ENCODE measurements around the gene RAB10.
"Not testable (repeated sequence)": the region's sequence is repeated elsewhere in the genome, so short reads cannot be mapped to it uniquely, and the experiment has no call there.

Gene RAB10

GRCh38 chr2:26095758-26096157 lies 61.9 kb downstream of the RAB10 start:
- H3K36me3 ChIP-seq (ENCODE audit: control insufficient read depth in 2 of 2, insufficient read depth in 2 of 2, low read length in 2 of 2), result peaks cover 0 to 4% of the 10 kb centered on the region in 2 donors
- H3K4me1 ChIP-seq (ENCODE audit: control insufficient read depth, insufficient read depth, low read length), result no peaks in the 10 kb centered on the region
- no peak overlapping the region for H3K27ac ChIP-seq (ENCODE audit: low read length)

GRCh38 chr2:26099933-26100332 lies 66.0 kb downstream of the RAB10 start:
- Histone ChIP-seq H3K4me1 (ENCODE audit: control insufficient read depth, insufficient read depth, low read length) (no peaks in the 10 kb centered on the region), H3K27me3 (ENCODE audit: control insufficient read depth in 1 of 2, insufficient read depth in 2 of 2, low read length in 2 of 2) (no peaks in the 10 kb centered on the region), H3K9me3 (ENCODE audit: control insufficient read depth in 2 of 2, low read length in 2 of 2) (no peaks in the 10 kb centered on the region), H3K36me3 (ENCODE audit: control insufficient read depth in 2 of 2, insufficient read depth in 2 of 2, low read length in 2 of 2) (peaks cover 0 to 2% of the 10 kb centered on the region in 2 donors), H3K27ac (ENCODE audit: low read length) (no peak overlapping the region), H3K9ac (ENCODE audit: low read length in 2 of 2) (no peak overlapping the region), H3K4me3 (ENCODE audit: low read length in 2 of 2) (no peak overlapping the region)

More at GRCh38 chr2:26095758-26096157, 61.9 kb downstream of the RAB10 start:
- H3K9ac ChIP-seq (ENCODE audit: low read length in 2 of 2), result no peak overlapping the region
- H3K4me3 ChIP-seq (ENCODE audit: low read length in 2 of 2), result no peak overlapping the region
- H3K9me3 ChIP-seq (ENCODE audit: control insufficient read depth in 2 of 2, low read length in 2 of 2), result no peaks in the 10 kb centered on the region
- H3K27me3 ChIP-seq (ENCODE audit: control insufficient read depth in 1 of 2, insufficient read depth in 2 of 2, low read length in 2 of 2), result no peaks in the 10 kb centered on the region

GRCh38 chr2:26100384-26100783 lies 66.5 kb downstream of the RAB10 start:
- Histone ChIP-seq H3K27me3 (ENCODE audit: control insufficient read depth in 1 of 2, insufficient read depth in 2 of 2, low read length in 2 of 2) (no peaks in the 10 kb centered on the region), H3K4me1 (ENCODE audit: control insufficient read depth, insufficient read depth, low read length) (no peaks in the 10 kb centered on the region), H3K27ac (ENCODE audit: low read length) (no peak overlapping the region), H3K9ac (ENCODE audit: low read length in 2 of 2) (no peak overlapping the region), H3K36me3 (ENCODE audit: control insufficient read depth in 2 of 2, insufficient read depth in 2 of 2, low read length in 2 of 2) (peaks cover 0 to 2% of the 10 kb centered on the region in 2 donors), H3K9me3 (ENCODE audit: control insufficient read depth in 2 of 2, low read length in 2 of 2) (no peaks in the 10 kb centered on the region), H3K4me3 (ENCODE audit: low read length in 2 of 2) (no peak overlapping the region)

- H3K9ac ChIP-seq (ENCODE audit: low read length in 2 of 2), result no peak overlapping the region
- H3K4me3 ChIP-seq (ENCODE audit: low read length in 2 of 2), result no peak overlapping the region
- no peaks in the 10 kb centered on the region for H3K4me1 ChIP-seq (ENCODE audit: control insufficient read depth, insufficient read depth, low read length)
- no peak overlapping the region for H3K27ac ChIP-seq (ENCODE audit: low read length)
- H3K27me3 ChIP-seq (ENCODE audit: control insufficient read depth in 1 of 2, insufficient read depth in 2 of 2, low read length in 2 of 2), result no peaks in the 10 kb centered on the region
- no peaks in the 10 kb centered on the region for H3K9me3 ChIP-seq (ENCODE audit: control insufficient read depth in 2 of 2, low read length in 2 of 2)
- H3K36me3 ChIP-seq (ENCODE audit: control insufficient read depth in 2 of 2, insufficient read depth in 2 of 2, low read length in 2 of 2), result peaks cover 0 to 2% of the 10 kb centered on the region in 2 donors
Measured at GRCh38 chr2:26103752-26104151, 69.9 kb downstream of the RAB10 start.

GRCh38 chr2:26108701-26109100 lies 74.8 kb downstream of the RAB10 start:
- H3K27me3 ChIP-seq (ENCODE audit: control insufficient read depth in 1 of 2, insufficient read depth in 2 of 2, low read length in 2 of 2); H3K9me3 ChIP-seq (ENCODE audit: control insufficient read depth in 2 of 2, low read length in 2 of 2); H3K27ac ChIP-seq (ENCODE audit: low read length); H3K4me1 ChIP-seq (ENCODE audit: control insufficient read depth, insufficient read depth, low read length); H3K4me3 ChIP-seq (ENCODE audit: low read length in 2 of 2); H3K9ac ChIP-seq (ENCODE audit: low read length in 2 of 2): not testable (repeated sequence)
- H3K36me3 ChIP-seq (ENCODE audit: control insufficient read depth in 2 of 2, insufficient read depth in 2 of 2, low read length in 2 of 2), result peaks cover 9 to 10% of the 10 kb centered on the region in 2 donors

GRCh38 chr2:26112201-26112600 lies 78.3 kb downstream of the RAB10 start:
- H3K36me3 ChIP-seq (ENCODE audit: control insufficient read depth in 2 of 2, insufficient read depth in 2 of 2, low read length in 2 of 2), result peaks cover 8 to 9% of the 10 kb centered on the region in 2 donors
- H3K27me3 ChIP-seq (ENCODE audit: control insufficient read depth in 1 of 2, insufficient read depth in 2 of 2, low read length in 2 of 2), result no peaks in the 10 kb centered on the region
- no peaks in the 10 kb centered on the region for H3K4me1 ChIP-seq (ENCODE audit: control insufficient read depth, insufficient read depth, low read length)
- H3K9me3 ChIP-seq (ENCODE audit: control insufficient read depth in 2 of 2, low read length in 2 of 2), result no peaks in the 10 kb centered on the region
- H3K9ac ChIP-seq (ENCODE audit: low read length in 2 of 2), result no peak overlapping the region
- no peak overlapping the region for H3K27ac ChIP-seq (ENCODE audit: low read length)
- H3K4me3 ChIP-seq (ENCODE audit: low read length in 2 of 2), result no peak overlapping the region

GRCh38 chr2:26114151-26114550 lies 80.3 kb downstream of the RAB10 start:
- H3K27me3 ChIP-seq (ENCODE audit: control insufficient read depth in 1 of 2, insufficient read depth in 2 of 2, low read length in 2 of 2), result no peaks in the 10 kb centered on the region
- H3K9me3 ChIP-seq (ENCODE audit: control insufficient read depth in 2 of 2, low read length in 2 of 2), result no peaks in the 10 kb centered on the region
- no peaks in the 10 kb centered on the region for H3K4me1 ChIP-seq (ENCODE audit: control insufficient read depth, insufficient read depth, low read length)
- peaks cover 8 to 9% of the 10 kb centered on the region in 2 donors for H3K36me3 ChIP-seq (ENCODE audit: control insufficient read depth in 2 of 2, insufficient read depth in 2 of 2, low read length in 2 of 2)
- no peak overlapping the region for H3K27ac ChIP-seq (ENCODE audit: low read length)
- no peak overlapping the region for H3K4me3 ChIP-seq (ENCODE audit: low read length in 2 of 2)
- no peak overlapping the region for H3K9ac ChIP-seq (ENCODE audit: low read length in 2 of 2)

GRCh38 chr2:26118682-26119081 lies 84.8 kb downstream of the RAB10 start:
- Histone ChIP-seq H3K9ac (ENCODE audit: low read length in 2 of 2) (no peak overlapping the region), H3K27ac (ENCODE audit: low read length) (no peak overlapping the region), H3K4me3 (ENCODE audit: low read length in 2 of 2) (no peak overlapping the region), H3K27me3 (ENCODE audit: control insufficient read depth in 1 of 2, insufficient read depth in 2 of 2, low read length in 2 of 2) (no peaks in the 10 kb centered on the region), H3K36me3 (ENCODE audit: control insufficient read depth in 2 of 2, insufficient read depth in 2 of 2, low read length in 2 of 2) (no peaks in the 10 kb centered on the region), H3K4me1 (ENCODE audit: control insufficient read depth, insufficient read depth, low read length) (no peaks in the 10 kb centered on the region), H3K9me3 (ENCODE audit: control insufficient read depth in 2 of 2, low read length in 2 of 2) (no peaks in the 10 kb centered on the region)

- Histone ChIP-seq H3K9ac (ENCODE audit: low read length in 2 of 2) (no peak overlapping the region), H3K9me3 (ENCODE audit: control insufficient read depth in 2 of 2, low read length in 2 of 2) (no peaks in the 10 kb centered on the region), H3K4me3 (ENCODE audit: low read length in 2 of 2) (no peak overlapping the region), H3K27me3 (ENCODE audit: control insufficient read depth in 1 of 2, insufficient read depth in 2 of 2, low read length in 2 of 2) (no peaks in the 10 kb centered on the region), H3K36me3 (ENCODE audit: control insufficient read depth in 2 of 2, insufficient read depth in 2 of 2, low read length in 2 of 2) (no peaks in the 10 kb centered on the region), H3K27ac (ENCODE audit: low read length) (no peak overlapping the region), H3K4me1 (ENCODE audit: control insufficient read depth, insufficient read depth, low read length) (no peaks in the 10 kb centered on the region)
Measured at GRCh38 chr2:26119521-26119920, 85.6 kb downstream of the RAB10 start.

GRCh38 chr2:26122630-26123029 lies 88.7 kb downstream of the RAB10 start:
- peaks cover 0 to under 1% of the 10 kb centered on the region in 2 donors for H3K36me3 ChIP-seq (ENCODE audit: control insufficient read depth in 2 of 2, insufficient read depth in 2 of 2, low read length in 2 of 2)
- no peak overlapping the region for H3K27ac ChIP-seq (ENCODE audit: low read length)
- no peaks in the 10 kb centered on the region for H3K27me3 ChIP-seq (ENCODE audit: control insufficient read depth in 1 of 2, insufficient read depth in 2 of 2, low read length in 2 of 2)
- no peaks in the 10 kb centered on the region for H3K9me3 ChIP-seq (ENCODE audit: control insufficient read depth in 2 of 2, low read length in 2 of 2)
- no peaks in the 10 kb centered on the region for H3K4me1 ChIP-seq (ENCODE audit: control insufficient read depth, insufficient read depth, low read length)
- no peak overlapping the region for H3K9ac ChIP-seq (ENCODE audit: low read length in 2 of 2)
- no peak overlapping the region for H3K4me3 ChIP-seq (ENCODE audit: low read length in 2 of 2)

- Histone ChIP-seq H3K9ac (ENCODE audit: low read length in 2 of 2) (no peak overlapping the region), H3K4me3 (ENCODE audit: low read length in 2 of 2) (no peak overlapping the region), H3K9me3 (ENCODE audit: control insufficient read depth in 2 of 2, low read length in 2 of 2) (no peaks in the 10 kb centered on the region), H3K36me3 (ENCODE audit: control insufficient read depth in 2 of 2, insufficient read depth in 2 of 2, low read length in 2 of 2) (peaks cover 0 to 8% of the 10 kb centered on the region in 2 donors), H3K27ac (ENCODE audit: low read length) (no peak overlapping the region), H3K4me1 (ENCODE audit: control insufficient read depth, insufficient read depth, low read length) (no peaks in the 10 kb centered on the region), H3K27me3 (ENCODE audit: control insufficient read depth in 1 of 2, insufficient read depth in 2 of 2, low read length in 2 of 2) (no peaks in the 10 kb centered on the region)
Measured at GRCh38 chr2:26123426-26123825, 89.5 kb downstream of the RAB10 start.
